K562 (cell line): Measurements from ENCODE around the gene FRMD3. TPM values are rescaled to one million over a fixed set of nuclear protein-coding genes. Genes with fewer than 3 reads are reported as not detected.

Experiments
- ATAC-seq: fragments of 200-7000 bp; cut with Tn5 transposase; 3 replicates; pipeline ENCODE4 v1.9.1; 2020; ENCODE audit warnings: moderate library complexity
- BruUV-seq: library from RNA; stranded (reverse); fragments of 400-500 nt; replicated peaks from 2 replicates; lab custom pipeline; 2021; lab: Mats Ljungman, UMichigan
- CTCF ChIA-PET: fragments of 300-600 bp; formaldehyde crosslinking; extraction: SDS; loops from one replicate; lab custom pipeline; 2021; ENCODE audit warnings: low intra/inter-chr PET ratio; lab: Yijun Ruan, JAX
- POLR2A ChIA-PET: fragments of 300-600, 350-650 bp; sonication (Branson Sonifier 250); formaldehyde crosslinking; extraction: SDS; loops from one replicate; lab custom pipeline; 2021; ENCODE audit warnings: antibody characterized with exemption, inconsistent platforms; lab: Yijun Ruan, JAX
- DNase-seq, 4 experiments: peaks; one replicate each; pipeline versions ENCODE4 v3.0.0 to v3.0.0-alpha.2; 2011 to 2018; ENCODE audit warnings: low spot score in 3 of 4, mixed read lengths in 3 of 4; ENCODE audit errors: extremely low read depth in 1 of 4
- FAIRE-seq: peaks from 2 replicates; lab custom pipeline; 2011; peaks lifted over from hg19 to GRCh38; lab: Jason Lieb, UNC
- H2AFZ ChIP-seq: 2 replicates; pipeline ENCODE4 v1.6.0; 2011; ENCODE audit warnings: low read depth, low read length, control low read depth, inconsistent platforms
- H3K27ac ChIP-seq: fragments of 200-600 bp; 3 replicates; pipeline ENCODE4 v1.8.0; 2011; ENCODE audit warnings: low read depth, mild to moderate bottlenecking, control low read depth, inconsistent platforms, low read length, moderate library complexity, mixed read lengths; ENCODE audit errors: extremely low read depth
- H3K27me3 ChIP-seq, 2 experiments: fragments of 300-600 bp in 1 of 2; 2 replicates in 1 of 2; 3 replicates in 1 of 2; pipeline versions ENCODE4 v1.6.0 to v1.8.0; 2011; ENCODE audit warnings: inconsistent platforms in 2 of 2, low read length in 2 of 2, mild to moderate bottlenecking in 1 of 2, mixed read lengths in 1 of 2, moderate library complexity in 1 of 2; ENCODE audit not compliant: control insufficient read depth in 2 of 2, insufficient read depth in 2 of 2
- H3K36me3 ChIP-seq: fragments of 300-600 bp; 3 replicates; pipeline ENCODE4 v1.8.0; 2011; ENCODE audit warnings: mild to moderate bottlenecking, low read length, inconsistent platforms; ENCODE audit not compliant: control insufficient read depth, insufficient read depth
- H3K4me1 ChIP-seq, 2 experiments: fragments of 200-600 bp in 1 of 2; replicated peaks in 1 of 2; 2 replicates in 1 of 2; 3 replicates in 1 of 2; pipeline versions ENCODE4 v1.5.1 to v1.8.0; 2011; ENCODE audit warnings: inconsistent platforms in 2 of 2, low read length in 2 of 2, mild to moderate bottlenecking in 1 of 2, mixed read lengths in 1 of 2, moderate library complexity in 1 of 2; ENCODE audit not compliant: control insufficient read depth in 2 of 2, insufficient read depth in 2 of 2
- H3K4me2 ChIP-seq: 2 replicates; pipeline ENCODE4 v1.6.1; 2011; ENCODE audit warnings: low read length, control low read depth, inconsistent platforms, mixed read lengths; ENCODE audit not compliant: insufficient read depth
- H3K4me3 ChIP-seq: fragments of 200-600 bp; sonication (generic), shearing (Covaris generic); 2 replicates; pipeline ENCODE4 v1.5.1; 2016; ENCODE audit warnings: control low read depth, inconsistent platforms
- H3K79me2 ChIP-seq: fragments of 200-600 bp; 3 replicates; pipeline ENCODE4 v1.8.0; 2011; ENCODE audit warnings: low read length, inconsistent platforms; ENCODE audit not compliant: control insufficient read depth, insufficient read depth
- H3K9ac ChIP-seq, 2 experiments: 2 replicates each; pipeline versions ENCODE4 v1.6.0 to v1.6.1; 2011; ENCODE audit warnings: low read depth in 2 of 2, low read length in 2 of 2, control low read depth in 1 of 2, inconsistent platforms in 1 of 2, mild to moderate bottlenecking in 1 of 2, mixed read lengths in 1 of 2; ENCODE audit not compliant: insufficient read depth in 1 of 2
- H3K9me1 ChIP-seq: one replicate; pipeline ENCODE4 v1.6.0; 2011; ENCODE audit warnings: inconsistent platforms, mild to moderate bottlenecking, low read length, moderate library complexity; ENCODE audit not compliant: control insufficient read depth, insufficient read depth
- H3K9me3 ChIP-seq: replicated peaks from 2 replicates; pipeline ENCODE4 v1.5.1; 2011; ENCODE audit warnings: low read depth, low read length, inconsistent platforms; ENCODE audit not compliant: control insufficient read depth, insufficient read depth
- H4K20me1 ChIP-seq: replicated peaks from 2 replicates; pipeline ENCODE4 v1.6.1; 2011; ENCODE audit warnings: low read length, inconsistent platforms, mixed read lengths; ENCODE audit not compliant: control insufficient read depth, insufficient read depth
- NR3C1 ChIP-seq: sonication (generic); formaldehyde crosslinking; IDR thresholded peaks from 2 replicates; pipeline ENCODE4 v1.8.1; 2022; ENCODE audit warnings: missing genetic modification reagents
- XRCC4 ChIP-seq: IDR thresholded peaks from one replicate; pipeline ENCODE4 v1.6.1; 2011; ENCODE audit not compliant: insufficient read depth, insufficient read length; ENCODE audit errors: extremely low read depth
- WGBS: fragments of 100-300 bp; shearing (Covaris generic); methylation state at CpG from one replicate; pipeline ENCODE4 v1.1.6; 2016; ENCODE audit warnings: low coverage, mixed read lengths; ENCODE audit not compliant: insufficient coverage; ENCODE audit errors: missing lambda C conversion rate; 5-methylcytosine and 5-hydroxymethylcytosine counted together
- in situ Hi-C: fragments of 300-500 bp; cut with MboI; formaldehyde crosslinking; loops from 4 replicates; pipeline ENCODE4 v1.15.0; 2018; ENCODE audit warnings: inconsistent platforms, mixed read lengths
- intact Hi-C: fragments of 100-400 bp; cut with micrococcal nuclease; formaldehyde crosslinking; loops from 2 replicates; pipeline ENCODE4 v1.14.2; 2022
- polyA plus RNA-seq, 8 experiments: library from polyadenylated mRNA; depleted of rRNA in 4 of 8; stranded (reverse) in 5 of 8; unstranded in 3 of 8; fragments of >200 nt; fragmentation: Nextera tagmentation in 2 of 8; fragmentation: Illumina TruSeq in 1 of 8; extraction: Ambion mirVana in 2 of 8; extraction: Trizol in 1 of 8; gene quantifications; 2 replicates each; pipeline versions ENCODE4 v1.2.1 to v1.2.3, GENCODE V29; 2011 to 2014; ENCODE audit warnings: inconsistent platforms in 1 of 8, missing spikeins in 1 of 8
- total RNA-seq, 7 experiments: library from RNA; depleted of rRNA in 6 of 7; stranded (reverse); fragments of >200 nt in 6 of 7; fragmentation: Illumina TruSeq in 2 of 7; extraction: Trizol in 2 of 7; gene quantifications; 2 replicates each; pipeline versions ENCODE4 v1.2.1 to v1.2.3, GENCODE V29; 2011 to 2021; ENCODE audit warnings: low replicate concordance in 1 of 7
- TF ChIP-seq, protein P1 (sequence below), 2 experiments: fragments of 150-350 bp in 1 of 2; IDR thresholded peaks; 2 replicates each; pipeline ENCODE4 v1.6.1; 2012 to 2016; ENCODE audit warnings: low read depth in 2 of 2, low read length in 2 of 2, mild to moderate bottlenecking in 1 of 2, moderate library complexity in 1 of 2

FRMD3 gene
- total and polyA plus RNA-seq, 9 of the 15 experiments (the other 6 are each of a cell fraction or from before 2014, with no cell fraction given), result 0.09 to 0.51 (median 0.21) TPM

DNA sequence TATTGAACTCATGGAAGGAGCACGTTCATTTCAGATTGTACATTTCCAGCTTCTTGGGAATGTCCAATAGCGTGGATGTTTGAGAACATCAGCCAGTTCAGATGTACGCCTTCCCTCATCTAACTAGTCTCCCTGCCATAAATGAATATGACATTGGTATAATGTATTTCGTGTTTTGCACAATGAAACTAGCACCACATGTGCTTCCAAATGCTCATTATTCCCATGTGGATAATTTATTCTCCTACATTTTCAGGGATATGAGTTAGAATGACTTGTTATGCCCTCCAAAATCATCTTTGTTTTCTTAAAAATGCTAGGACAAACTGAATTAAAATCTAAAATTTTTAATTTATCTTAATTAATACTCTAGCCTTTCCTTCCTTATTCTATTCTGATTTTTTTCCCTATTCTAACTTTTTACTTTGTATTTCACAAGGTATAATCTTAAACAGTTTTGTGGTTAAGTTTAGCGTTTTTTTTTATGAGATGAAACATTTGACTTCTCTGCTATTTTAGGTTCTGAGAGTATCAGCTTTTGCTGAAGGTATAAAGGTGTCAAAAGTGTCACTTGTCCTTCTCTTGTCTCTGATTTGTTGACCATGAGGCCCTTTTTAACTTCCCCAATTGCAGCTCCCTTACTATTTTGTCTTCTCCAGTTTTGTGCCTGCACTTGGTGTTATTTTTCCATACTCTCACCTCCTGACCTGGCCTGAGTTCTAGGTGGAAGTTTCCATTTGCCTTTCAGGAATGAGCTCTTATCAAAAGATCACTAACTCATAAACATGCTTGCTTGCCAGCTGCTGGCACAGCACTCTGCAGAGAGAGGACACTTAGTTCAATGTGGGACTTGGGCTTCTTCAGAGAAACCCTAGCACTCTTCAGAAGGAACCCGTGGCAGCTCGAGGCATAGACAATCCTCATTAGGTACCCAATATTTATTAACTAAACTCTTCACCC lies 106.8 kb downstream of the FRMD3 start:
- Histone ChIP-seq H3K9me3 (no peaks in the 10 kb centered on the region), H3K27me3 (no peaks in the 10 kb centered on the region), H3K4me2 (no peak overlapping the region), H3K9ac (no peak overlapping the region), H3K27ac (no peak overlapping the region), H4K20me1 (no peaks in the 10 kb centered on the region), H3K9me1 (no peaks in the 10 kb centered on the region), H2AFZ (no peak overlapping the region), H3K36me3 (no peaks in the 10 kb centered on the region), H3K4me1 (no peaks in the 10 kb centered on the region), H3K4me3 (no peak overlapping the region), H3K79me2 (no peaks in the 10 kb centered on the region)
- intact Hi-C loops, result no loop called here
- BruUV-seq, result no TSS peak
- FAIRE-seq (no peak), ATAC-seq (no peak), DNase-seq (no peak)
- 0% methylated on average over 7 of the region's 7 CpGs for WGBS
- CTCF ChIA-PET, result no interaction called here
- POLR2A ChIA-PET, result no interaction called here
- in situ Hi-C loops, result no loop called here
- TF ChIP-seq NR3C1 (CRISPR knock-in tag) (no peak), XRCC4 (no peak)
- TF ChIP-seq, protein P1, sequence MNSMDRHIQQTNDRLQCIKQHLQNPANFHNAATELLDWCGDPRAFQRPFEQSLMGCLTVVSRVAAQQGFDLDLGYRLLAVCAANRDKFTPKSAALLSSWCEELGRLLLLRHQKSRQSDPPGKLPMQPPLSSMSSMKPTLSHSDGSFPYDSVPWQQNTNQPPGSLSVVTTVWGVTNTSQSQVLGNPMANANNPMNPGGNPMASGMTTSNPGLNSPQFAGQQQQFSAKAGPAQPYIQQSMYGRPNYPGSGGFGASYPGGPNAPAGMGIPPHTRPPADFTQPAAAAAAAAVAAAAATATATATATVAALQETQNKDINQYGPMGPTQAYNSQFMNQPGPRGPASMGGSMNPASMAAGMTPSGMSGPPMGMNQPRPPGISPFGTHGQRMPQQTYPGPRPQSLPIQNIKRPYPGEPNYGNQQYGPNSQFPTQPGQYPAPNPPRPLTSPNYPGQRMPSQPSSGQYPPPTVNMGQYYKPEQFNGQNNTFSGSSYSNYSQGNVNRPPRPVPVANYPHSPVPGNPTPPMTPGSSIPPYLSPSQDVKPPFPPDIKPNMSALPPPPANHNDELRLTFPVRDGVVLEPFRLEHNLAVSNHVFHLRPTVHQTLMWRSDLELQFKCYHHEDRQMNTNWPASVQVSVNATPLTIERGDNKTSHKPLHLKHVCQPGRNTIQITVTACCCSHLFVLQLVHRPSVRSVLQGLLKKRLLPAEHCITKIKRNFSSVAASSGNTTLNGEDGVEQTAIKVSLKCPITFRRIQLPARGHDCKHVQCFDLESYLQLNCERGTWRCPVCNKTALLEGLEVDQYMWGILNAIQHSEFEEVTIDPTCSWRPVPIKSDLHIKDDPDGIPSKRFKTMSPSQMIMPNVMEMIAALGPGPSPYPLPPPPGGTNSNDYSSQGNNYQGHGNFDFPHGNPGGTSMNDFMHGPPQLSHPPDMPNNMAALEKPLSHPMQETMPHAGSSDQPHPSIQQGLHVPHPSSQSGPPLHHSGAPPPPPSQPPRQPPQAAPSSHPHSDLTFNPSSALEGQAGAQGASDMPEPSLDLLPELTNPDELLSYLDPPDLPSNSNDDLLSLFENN (IDR thresholded peaks at IDR 0.05; ENCODE audit: low read depth in 2 of 2, low read length in 2 of 2), result no peak
